Measurements from ENCODE around the gene TMPRSS4. TPM values are rescaled to one million over a fixed set of nuclear protein-coding genes. Genes with fewer than 3 reads are reported as not detected.

TMPRSS4 gene
- total RNA-seq, 1 donor: not detected

GRCh38 chr11:118079491-118079890 is 2.6 kb downstream of the TMPRSS4 start:
- no peak for TF ChIP-seq CTCF (IDR thresholded peaks at IDR 0.05; ENCODE audit: insufficient read depth, low read depth, low read length)
- H3K4me3 ChIP-seq (ENCODE audit: low read depth, low read length): no peak overlapping the region

GRCh38 chr11:118080296-118080695 is 3.4 kb downstream of the TMPRSS4 start:
- no peak for DNase-seq (ENCODE audit: low read depth)
- no peak for TF ChIP-seq CTCF (IDR thresholded peaks at IDR 0.05; ENCODE audit: insufficient read depth, low read depth, low read length)
- no peak overlapping the region for H3K4me3 ChIP-seq (ENCODE audit: low read depth, low read length)

More at GRCh38 chr11:118079491-118079890, 2.6 kb downstream of the TMPRSS4 start:
- no peak for DNase-seq (ENCODE audit: low read depth)

- TF ChIP-seq CTCF (IDR thresholded peaks at IDR 0.05; ENCODE audit: insufficient read depth, low read depth, low read length): no peak
- no peak for DNase-seq (ENCODE audit: low read depth)
Observed at GRCh38 chr11:118081241-118081958, 4.5 kb downstream of the TMPRSS4 start.

GRCh38 chr11:118082880-118083552 is 6.1 kb downstream of the TMPRSS4 start:
- TF ChIP-seq CTCF (IDR thresholded peaks at IDR 0.05; ENCODE audit: insufficient read depth, low read depth, low read length): no peak
- no peak for DNase-seq (ENCODE audit: low read depth)
- no peak overlapping the region for H3K4me3 ChIP-seq (ENCODE audit: low read depth, low read length)

More at GRCh38 chr11:118081241-118081958, 4.5 kb downstream of the TMPRSS4 start:
- H3K4me3 ChIP-seq (ENCODE audit: low read depth, low read length): no peak overlapping the region

GRCh38 chr11:118084247-118084646 is 7.4 kb downstream of the TMPRSS4 start:
- peak; percentile 16 for DNase-seq (ENCODE audit: low read depth)
- no peak overlapping the region for H3K4me3 ChIP-seq (ENCODE audit: low read depth, low read length)
- no peak for TF ChIP-seq CTCF (IDR thresholded peaks at IDR 0.05; ENCODE audit: insufficient read depth, low read depth, low read length)

GRCh38 chr11:118084656-118085055 is 7.8 kb downstream of the TMPRSS4 start:
- TF ChIP-seq CTCF (IDR thresholded peaks at IDR 0.05; ENCODE audit: insufficient read depth, low read depth, low read length): no peak
- DNase-seq (ENCODE audit: low read depth): no peak
- H3K4me3 ChIP-seq (ENCODE audit: low read depth, low read length): no peak overlapping the region

Data from fibroblast of villous mesenchyme (primary cell).